Testis (tissue), 3 donors: ENCODE data around the gene CYP26A1. TPM values are rescaled to one million over a fixed set of nuclear protein-coding genes. Genes with fewer than 3 reads are reported as not detected.

ENCODE experiments used
- DNase-seq: peaks from one replicate; pipeline ENCODE4 v3.0.0-alpha.2; 2019
- H3K27ac ChIP-seq, 2 donors: fragments of 200-600 bp; sonication (generic); one replicate each; pipeline ENCODE4 v1.5.1; 2019
- H3K27me3 ChIP-seq: fragments of 200-600 bp; sonication (generic); one replicate; pipeline ENCODE4 v1.5.1; 2019
- H3K36me3 ChIP-seq: fragments of 200-600 bp; sonication (generic); one replicate; pipeline ENCODE4 v1.5.1; 2017; ENCODE audit warnings: low read depth; ENCODE audit errors: missing control alignments
- H3K4me1 ChIP-seq: fragments of 200-600 bp; sonication (generic); one replicate; pipeline ENCODE4 v1.5.1; 2019
- H3K4me3 ChIP-seq, 2 donors: fragments of 200-600 bp; sonication (generic); one replicate each; pipeline ENCODE4 v1.5.1; 2017 to 2019
- H3K9me3 ChIP-seq: fragments of 200-600 bp; sonication (generic); one replicate; pipeline ENCODE4 v1.5.1; 2017
- POLR2A ChIP-seq: fragments of 450-650 bp; IDR thresholded peaks from one replicate; pipeline ENCODE4 v1.6.1; 2017; ENCODE audit warnings: antibody characterized with exemption, mild to moderate bottlenecking, moderate library complexity
- WGBS, 2 donors: methylation state at CpG; one replicate each; pipeline ENCODE4 v1.1.5; 2018; 5-methylcytosine and 5-hydroxymethylcytosine counted together
- intact Hi-C: fragments of 100-400 bp; cut with DNase I; formaldehyde crosslinking; loops from one replicate; pipeline ENCODE4 v1.15.1; 2023; ENCODE audit warnings: low total_unique reads
- polyA plus RNA-seq: library from polyadenylated mRNA; stranded (reverse); fragments of 350-450 nt; fragmentation: Illumina TruSeq; extraction: RNeasy Lipid Tissue Mini Kit (QIAGEN cat#74804); gene quantifications from one replicate; pipeline ENCODE4 v1.2.3, GENCODE V29; 2014; ENCODE audit warnings: low read depth, low replicate concordance; ENCODE audit not compliant: insufficient read depth
- total RNA-seq, 2 donors: library from RNA; depleted of rRNA; stranded (reverse); fragments of >200 nt; gene quantifications; one replicate each; pipeline ENCODE4 v1.2.3, GENCODE V29; 2016
- TF ChIP-seq, protein P1 (sequence below), 3 experiments: fragments of 450-650 bp in 2 of 3; fragments of 200-600 bp in 1 of 3; sonication (generic) in 1 of 3; IDR thresholded peaks; one replicate each; pipeline ENCODE4 v1.5.1; 2016 to 2019; ENCODE audit warnings: antibody characterized with exemption in 3 of 3, mild to moderate bottlenecking in 2 of 3, moderate library complexity in 1 of 3

Gene CYP26A1
- total and polyA plus RNA-seq, 3 donors from 2014 or later: 0.57 TPM; not detected in 2

DNA sequence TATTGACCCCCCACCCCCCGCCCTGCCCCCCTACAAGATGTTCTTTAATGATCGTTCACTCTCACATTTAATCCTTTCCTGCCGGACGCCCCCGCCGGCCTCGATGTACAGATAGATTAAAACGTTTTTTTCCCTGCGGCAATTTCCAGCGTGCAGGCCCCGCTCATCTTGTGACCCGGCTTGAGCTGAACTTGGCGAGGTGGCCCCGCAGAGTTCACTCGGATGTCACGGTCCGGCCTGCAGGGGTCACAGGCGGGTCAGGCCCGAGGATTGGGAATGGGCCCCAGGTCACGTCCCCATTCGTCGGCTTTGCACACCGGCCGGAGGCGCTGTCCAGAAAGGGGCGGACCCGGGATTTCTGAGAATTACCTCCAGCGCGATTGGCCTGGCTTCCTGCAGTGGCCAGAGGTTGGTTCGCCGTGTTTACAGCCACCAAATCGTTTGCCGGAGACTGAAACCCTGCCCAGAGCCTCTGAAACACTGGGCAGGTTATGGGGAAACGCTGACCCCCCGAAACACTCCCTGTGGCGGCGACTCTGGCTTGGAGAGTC lies 1.9 kb upstream of the CYP26A1 start:
- 2 to 3% methylated on average over 8 to 37 of the region's 37 CpGs for WGBS, 2 donors
- no peak for TF ChIP-seq POLR2A
- TF ChIP-seq, protein P1, sequence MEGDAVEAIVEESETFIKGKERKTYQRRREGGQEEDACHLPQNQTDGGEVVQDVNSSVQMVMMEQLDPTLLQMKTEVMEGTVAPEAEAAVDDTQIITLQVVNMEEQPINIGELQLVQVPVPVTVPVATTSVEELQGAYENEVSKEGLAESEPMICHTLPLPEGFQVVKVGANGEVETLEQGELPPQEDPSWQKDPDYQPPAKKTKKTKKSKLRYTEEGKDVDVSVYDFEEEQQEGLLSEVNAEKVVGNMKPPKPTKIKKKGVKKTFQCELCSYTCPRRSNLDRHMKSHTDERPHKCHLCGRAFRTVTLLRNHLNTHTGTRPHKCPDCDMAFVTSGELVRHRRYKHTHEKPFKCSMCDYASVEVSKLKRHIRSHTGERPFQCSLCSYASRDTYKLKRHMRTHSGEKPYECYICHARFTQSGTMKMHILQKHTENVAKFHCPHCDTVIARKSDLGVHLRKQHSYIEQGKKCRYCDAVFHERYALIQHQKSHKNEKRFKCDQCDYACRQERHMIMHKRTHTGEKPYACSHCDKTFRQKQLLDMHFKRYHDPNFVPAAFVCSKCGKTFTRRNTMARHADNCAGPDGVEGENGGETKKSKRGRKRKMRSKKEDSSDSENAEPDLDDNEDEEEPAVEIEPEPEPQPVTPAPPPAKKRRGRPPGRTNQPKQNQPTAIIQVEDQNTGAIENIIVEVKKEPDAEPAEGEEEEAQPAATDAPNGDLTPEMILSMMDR (IDR thresholded peaks at IDR 0.05): no peak
- no peaks in the 10 kb centered on the region for H3K27me3 ChIP-seq

DNA sequence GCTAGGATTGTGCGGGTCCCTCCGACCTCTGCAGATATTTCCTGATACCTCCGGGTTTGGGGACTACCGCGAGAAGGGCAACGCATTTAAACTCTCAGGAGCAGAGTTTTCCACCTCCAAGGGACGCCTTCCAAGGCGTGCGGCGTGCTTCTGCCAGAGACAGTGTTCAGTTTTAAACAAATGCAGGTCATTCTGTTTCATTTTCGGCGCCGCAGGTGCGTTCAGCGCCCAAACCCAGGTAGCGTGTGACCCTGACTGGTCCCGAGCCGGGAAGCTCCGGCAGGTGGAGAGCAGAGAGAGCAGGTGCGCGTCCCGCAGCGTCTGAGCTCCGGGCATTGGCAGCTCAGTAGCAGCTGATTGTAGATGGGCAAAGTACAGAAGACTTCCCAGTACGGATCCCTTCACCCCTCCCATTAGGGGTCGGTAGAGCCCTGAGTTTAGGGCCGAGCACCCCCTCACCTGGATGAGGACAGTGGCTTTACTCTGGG lies 1.4 kb upstream of the CYP26A1 start:
- intact Hi-C loops: no loop called here
- Histone ChIP-seq H3K4me1 (peaks cover 41% of the 10 kb centered on the region), H3K27ac (no peak overlapping the region), H3K27me3 (no peaks in the 10 kb centered on the region), H3K36me3 (no peaks in the 10 kb centered on the region), H3K9me3 (no peaks in the 10 kb centered on the region), H3K4me3 (no peak overlapping the region)
- no peak for TF ChIP-seq POLR2A
- TF ChIP-seq, protein P1 (IDR thresholded peaks at IDR 0.05): no peak
- no peak for DNase-seq
- 0 to 1% methylated on average over 3 to 26 of the region's 27 CpGs for WGBS, 2 donors

More for the DNA sequence above, 1.9 kb upstream of the CYP26A1 start:
- no peak overlapping the region for H3K4me3 ChIP-seq
- H3K4me1 ChIP-seq: peaks cover 41% of the 10 kb centered on the region
- no peaks in the 10 kb centered on the region for H3K9me3 ChIP-seq
- no peak for DNase-seq
- H3K27ac ChIP-seq: no peak overlapping the region
- no peaks in the 10 kb centered on the region for H3K36me3 ChIP-seq
- intact Hi-C loops: no loop called here

DNA sequence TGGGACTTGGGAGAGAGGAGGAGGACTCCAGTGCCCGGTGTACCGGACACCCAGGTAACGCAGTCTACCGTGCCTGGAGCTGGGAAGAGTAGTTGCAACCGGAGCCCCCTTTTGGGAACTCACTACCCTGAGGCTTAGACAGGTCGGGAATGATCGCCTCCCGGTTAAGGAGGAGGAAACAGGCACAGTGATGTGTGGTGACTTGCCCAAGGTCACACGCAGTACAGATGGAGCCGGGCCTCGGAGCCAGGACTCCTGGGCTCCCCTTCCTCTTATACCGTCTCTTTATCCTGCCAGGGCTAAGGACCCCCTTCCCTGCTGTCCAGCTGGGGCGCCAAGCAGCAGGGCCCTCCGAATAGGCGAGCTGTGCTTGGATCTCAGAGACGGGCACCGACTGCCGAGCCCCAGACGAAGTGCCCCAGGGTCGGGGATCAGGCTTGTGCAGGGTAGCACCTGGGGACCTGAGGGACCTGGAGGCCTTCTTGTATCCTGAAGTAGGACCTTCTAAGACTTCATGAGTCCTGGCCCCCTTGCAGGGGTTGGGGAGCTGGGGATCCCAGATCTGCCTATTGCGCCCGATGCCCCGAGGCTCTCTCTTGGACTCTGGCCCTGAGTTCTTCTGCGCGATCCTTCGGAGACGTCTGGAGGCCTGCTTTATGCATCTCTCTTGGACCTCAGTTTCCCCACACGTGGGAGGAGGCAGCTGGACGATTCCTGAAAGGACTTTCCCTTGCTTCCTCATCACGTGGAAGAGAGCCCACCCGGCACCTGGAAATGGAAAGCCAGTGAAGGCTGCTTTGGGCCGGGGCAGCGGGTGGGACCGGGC lies 767 bp upstream of the CYP26A1 start:
- intact Hi-C loops: no loop called here
- Histone ChIP-seq H3K9me3 (no peaks in the 10 kb centered on the region), H3K36me3 (no peaks in the 10 kb centered on the region), H3K4me1 (peaks cover 41% of the 10 kb centered on the region), H3K27ac (no peak overlapping the region), H3K4me3 (peak overlapping the region in 1 of 2 donors; percentile 21), H3K27me3 (no peaks in the 10 kb centered on the region)
- TF ChIP-seq, protein P1 (IDR thresholded peaks at IDR 0.05): no peak
- TF ChIP-seq POLR2A: no peak
- WGBS, 2 donors: 2 to 3% methylated on average over 23 to 34 of the region's 34 CpGs
- no peak for DNase-seq

DNA sequence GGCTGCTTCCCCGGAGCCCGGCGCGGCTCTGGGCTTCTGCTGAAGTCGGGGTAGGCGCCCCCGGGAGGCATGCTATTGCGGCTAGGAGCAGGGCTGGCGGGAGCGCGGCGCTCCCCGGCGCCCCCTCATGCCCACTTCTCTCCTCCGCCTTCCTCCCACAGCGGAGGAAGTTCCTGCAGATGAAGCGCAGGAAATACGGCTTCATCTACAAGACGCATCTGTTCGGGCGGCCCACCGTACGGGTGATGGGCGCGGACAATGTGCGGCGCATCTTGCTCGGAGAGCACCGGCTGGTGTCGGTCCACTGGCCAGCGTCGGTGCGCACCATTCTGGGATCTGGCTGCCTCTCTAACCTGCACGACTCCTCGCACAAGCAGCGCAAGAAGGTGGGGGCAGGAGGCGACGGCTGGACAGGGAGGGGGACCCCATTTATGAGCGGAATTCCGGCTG lies 479 bp downstream of the CYP26A1 start:
- intact Hi-C loops: no loop called here
- TF ChIP-seq, protein P1 (IDR thresholded peaks at IDR 0.05): no peak
- no peak for TF ChIP-seq POLR2A
- Histone ChIP-seq H3K4me3 (peak overlapping the region in 1 of 2 donors; percentile 21), H3K9me3 (no peaks in the 10 kb centered on the region), H3K27ac (no peak overlapping the region), H3K4me1 (peaks cover 31% of the 10 kb centered on the region), H3K36me3 (no peaks in the 10 kb centered on the region), H3K27me3 (no peaks in the 10 kb centered on the region)
- no peak for DNase-seq
- WGBS, 2 donors: 0 to 2% methylated on average over 12 to 40 of the region's 40 CpGs
